ENCODE measurements around the gene MRC2. TPM values are rescaled to one million over a fixed set of nuclear protein-coding genes. Genes with fewer than 3 reads are reported as not detected.
A peak's percentile ranks its signal among the peaks of the same experiment; 100 is the strongest.

MRC2 gene
- total RNA-seq, 1 donor from 2014 or later, result 30.7 TPM

GRCh38 chr17:62614142-62614541 lies 13.3 kb upstream of the MRC2 start:
- H3K4me1 Mint-ChIP-seq, result peaks cover 24% of the 10 kb centered on the region
- no peaks in the 10 kb centered on the region for H3K9me3 Mint-ChIP-seq
- H3K4me3 Mint-ChIP-seq, result no peak overlapping the region
- peaks cover 16% of the 10 kb centered on the region for H3K36me3 Mint-ChIP-seq (ENCODE audit: low read depth)
- no peak overlapping the region for H3K27ac Mint-ChIP-seq (ENCODE audit: unreplicated experiment)
- TF ChIP-seq CTCF (conservative IDR thresholded peaks at IDR 0.05), result no peak
- DNase-seq (ENCODE audit: low read depth, low spot score), result no peak
- no peaks in the 10 kb centered on the region for H3K27me3 Mint-ChIP-seq (ENCODE audit: low read depth)

- H3K27ac Mint-ChIP-seq (ENCODE audit: unreplicated experiment), result no peak overlapping the region
- no peaks in the 10 kb centered on the region for H3K9me3 Mint-ChIP-seq
- no peak for TF ChIP-seq CTCF (conservative IDR thresholded peaks at IDR 0.05)
- no peaks in the 10 kb centered on the region for H3K27me3 Mint-ChIP-seq (ENCODE audit: low read depth)
- H3K36me3 Mint-ChIP-seq (ENCODE audit: low read depth), result peaks cover 8% of the 10 kb centered on the region
- no peak for DNase-seq (ENCODE audit: low read depth, low spot score)
- no peak overlapping the region for H3K4me3 Mint-ChIP-seq
- peaks cover 24% of the 10 kb centered on the region for H3K4me1 Mint-ChIP-seq
Measured at GRCh38 chr17:62615503-62615902, 12.0 kb upstream of the MRC2 start.

GRCh38 chr17:62616993-62617893 lies 10.2 kb upstream of the MRC2 start:
- TF ChIP-seq CTCF (conservative IDR thresholded peaks at IDR 0.05), result no peak
- no peaks in the 10 kb centered on the region for H3K27me3 Mint-ChIP-seq (ENCODE audit: low read depth)
- no peaks in the 10 kb centered on the region for H3K9me3 Mint-ChIP-seq
- H3K27ac Mint-ChIP-seq (ENCODE audit: unreplicated experiment), result peak overlapping the region; percentile 84
- H3K36me3 Mint-ChIP-seq (ENCODE audit: low read depth), result peaks cover 7% of the 10 kb centered on the region
- H3K4me1 Mint-ChIP-seq, result peaks cover 24% of the 10 kb centered on the region
- H3K4me3 Mint-ChIP-seq, result peak overlapping the region; percentile 44
- peak; percentile 30 for DNase-seq (ENCODE audit: low read depth, low spot score)

- Mint-ChIP-seq H3K4me3 (peak overlapping the region; percentile 6), H3K27ac (ENCODE audit: unreplicated experiment) (peak overlapping the region; percentile 84), H3K27me3 (ENCODE audit: low read depth) (no peaks in the 10 kb centered on the region), H3K9me3 (no peaks in the 10 kb centered on the region), H3K36me3 (ENCODE audit: low read depth) (peaks cover 6% of the 10 kb centered on the region), H3K4me1 (peaks cover 24% of the 10 kb centered on the region)
- DNase-seq (ENCODE audit: low read depth, low spot score), result no peak
- TF ChIP-seq CTCF (conservative IDR thresholded peaks at IDR 0.05), result no peak
Measured at GRCh38 chr17:62617894-62618472, 9.5 kb upstream of the MRC2 start.

- no peak for TF ChIP-seq CTCF (conservative IDR thresholded peaks at IDR 0.05)
- H3K27me3 Mint-ChIP-seq (ENCODE audit: low read depth), result no peaks in the 10 kb centered on the region
- H3K36me3 Mint-ChIP-seq (ENCODE audit: low read depth), result peaks cover 6% of the 10 kb centered on the region
- no peak overlapping the region for H3K4me3 Mint-ChIP-seq
- H3K27ac Mint-ChIP-seq (ENCODE audit: unreplicated experiment), result no peak overlapping the region
- peaks cover 24% of the 10 kb centered on the region for H3K4me1 Mint-ChIP-seq
- H3K9me3 Mint-ChIP-seq, result no peaks in the 10 kb centered on the region
- DNase-seq (ENCODE audit: low read depth, low spot score), result no peak
Measured at GRCh38 chr17:62618647-62619416, 8.6 kb upstream of the MRC2 start.
